ENCODE measurements around the gene CARD8.

Gene CARD8

GRCh38 chr19:48239582-48240141 lies 16.1 kb downstream of the CARD8 start:
- no peak for TF ChIP-seq GATA2 (IDR thresholded peaks at IDR 0.05; ENCODE audit: low read depth, low read length)
- TF ChIP-seq GATA3 (IDR thresholded peaks at IDR 0.05; ENCODE audit: low read depth, low read length) = no peak

GRCh38 chr19:48239120-48239519 lies 16.6 kb downstream of the CARD8 start:
- no peak for TF ChIP-seq GATA2 (IDR thresholded peaks at IDR 0.05; ENCODE audit: low read depth, low read length)

GRCh38 chr19:48237057-48237456 lies 18.7 kb downstream of the CARD8 start:
- TF ChIP-seq GATA3 (IDR thresholded peaks at IDR 0.05; ENCODE audit: low read depth, low read length) = no peak
- TF ChIP-seq GATA2 (IDR thresholded peaks at IDR 0.05; ENCODE audit: low read depth, low read length) = no peak

GRCh38 chr19:48230555-48231129 lies 25.1 kb downstream of the CARD8 start:
- TF ChIP-seq GATA2 (IDR thresholded peaks at IDR 0.05; ENCODE audit: low read depth, low read length) = no peak
- no peak for TF ChIP-seq GATA3 (IDR thresholded peaks at IDR 0.05; ENCODE audit: low read depth, low read length)

DNA sequence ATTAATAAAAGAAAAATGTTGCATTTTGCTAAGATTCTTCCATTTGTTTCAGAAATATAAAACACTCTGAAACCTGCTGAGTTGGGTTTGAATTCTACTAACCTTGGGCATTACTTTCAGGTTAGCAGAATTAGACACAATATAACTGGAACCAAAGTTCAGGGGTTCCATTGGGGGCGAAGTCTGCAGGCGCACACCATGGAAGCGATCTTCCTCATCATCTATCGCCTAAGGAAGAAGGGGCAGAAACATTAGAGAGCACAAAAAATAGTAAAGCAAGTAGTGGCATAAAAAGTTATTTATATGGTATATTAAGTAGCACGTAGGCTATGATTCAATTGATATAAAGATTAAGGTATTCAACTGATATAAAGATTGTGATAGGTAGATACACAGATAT lies 34.1 kb downstream of the CARD8 start:
- TF ChIP-seq GATA2 (IDR thresholded peaks at IDR 0.05; ENCODE audit: low read depth, low read length) (no peak), GATA3 (IDR thresholded peaks at IDR 0.05; ENCODE audit: low read depth, low read length) (no peak)

DNA sequence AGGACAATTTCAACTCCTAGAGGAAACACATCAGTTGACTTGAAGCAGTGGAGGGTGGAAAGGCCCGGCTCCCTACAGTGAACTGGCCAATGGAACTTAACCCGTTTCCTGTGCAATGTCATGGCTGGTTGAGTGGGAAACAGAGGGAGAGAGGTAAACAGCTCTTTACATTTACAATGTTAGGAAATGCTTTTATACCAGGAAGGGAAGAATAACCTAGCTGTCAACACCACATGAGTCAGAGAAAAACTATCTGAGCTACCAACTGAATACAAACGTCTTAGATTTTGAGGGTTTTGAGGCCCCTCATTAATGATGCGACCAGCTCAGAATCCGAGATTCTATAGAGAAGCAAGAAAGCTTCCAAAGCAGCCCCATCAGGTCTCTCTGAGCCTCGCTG lies 36.7 kb downstream of the CARD8 start:
- no peak for TF ChIP-seq GATA2 (IDR thresholded peaks at IDR 0.05; ENCODE audit: low read depth, low read length)
- no peak for TF ChIP-seq GATA3 (IDR thresholded peaks at IDR 0.05; ENCODE audit: low read depth, low read length)

DNA sequence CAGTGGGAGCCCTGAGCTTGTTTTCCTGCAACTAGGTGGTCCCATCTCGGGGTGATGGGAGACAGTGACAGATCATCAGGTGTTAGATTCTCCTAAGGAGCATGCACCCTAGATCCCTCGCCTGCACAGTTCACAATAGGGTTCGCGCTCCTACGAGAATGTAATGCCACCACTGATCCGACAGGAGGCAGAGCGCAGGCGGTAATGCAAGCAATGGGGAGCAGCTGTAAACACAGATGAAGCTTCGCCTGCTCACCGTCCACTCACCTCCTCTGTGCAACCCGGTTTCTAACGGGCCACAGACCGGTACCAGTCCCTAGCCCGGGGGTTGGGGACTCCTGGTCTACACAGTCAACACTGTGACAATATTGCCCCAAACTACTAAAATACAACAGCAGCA lies 38.8 kb downstream of the CARD8 start:
- TF ChIP-seq GATA3 (IDR thresholded peaks at IDR 0.05; ENCODE audit: low read depth, low read length) (no peak), GATA2 (IDR thresholded peaks at IDR 0.05; ENCODE audit: low read depth, low read length) (no peak)

GRCh38 chr19:48213959-48214358 lies 41.8 kb downstream of the CARD8 start:
- TF ChIP-seq GATA3 (IDR thresholded peaks at IDR 0.05; ENCODE audit: low read depth, low read length) (no peak), GATA2 (IDR thresholded peaks at IDR 0.05; ENCODE audit: low read depth, low read length) (no peak)

GRCh38 chr19:48210005-48210404 lies 45.7 kb downstream of the CARD8 start:
- TF ChIP-seq GATA3 (IDR thresholded peaks at IDR 0.05; ENCODE audit: low read depth, low read length) (no peak), GATA2 (IDR thresholded peaks at IDR 0.05; ENCODE audit: low read depth, low read length) (no peak)

DNA sequence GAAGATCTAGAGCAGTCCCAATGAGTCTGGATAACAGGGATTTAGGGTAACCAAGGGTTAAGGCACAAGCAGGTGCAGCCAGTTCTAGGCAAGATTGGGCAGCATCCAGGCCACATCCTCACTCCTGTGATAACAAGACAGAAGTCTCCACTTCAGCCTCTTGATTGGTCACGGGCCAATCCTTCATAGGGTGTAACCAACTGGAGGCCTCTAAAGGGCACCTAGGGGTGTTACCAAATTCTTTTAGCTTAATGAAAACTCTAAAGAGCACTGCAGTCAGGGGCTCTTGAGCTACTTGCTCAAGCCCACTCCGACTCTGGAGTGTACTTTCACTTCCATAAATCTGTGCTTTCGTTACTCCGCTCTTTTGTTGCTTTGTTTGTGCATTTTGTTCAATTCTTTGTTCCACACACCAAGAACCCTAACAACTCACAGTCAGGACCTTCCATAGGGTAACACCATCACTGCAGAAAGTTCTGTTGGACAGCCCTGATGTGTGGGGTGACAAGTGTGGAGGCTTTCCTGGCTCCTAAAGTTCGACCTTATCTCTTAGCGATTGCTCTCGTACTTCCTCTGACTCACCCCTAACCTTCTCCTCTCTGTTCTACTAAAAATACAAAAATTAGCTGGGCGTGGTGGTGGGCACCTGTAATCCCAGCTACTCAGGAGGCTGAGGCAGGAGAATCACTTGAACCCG lies 49.2 kb downstream of the CARD8 start:
- TF ChIP-seq GATA2 (IDR thresholded peaks at IDR 0.05; ENCODE audit: low read depth, low read length) (no peak), GATA3 (IDR thresholded peaks at IDR 0.05; ENCODE audit: low read depth, low read length) (no peak)

- TF ChIP-seq GATA3 (IDR thresholded peaks at IDR 0.05; ENCODE audit: low read depth, low read length) (no peak), GATA2 (IDR thresholded peaks at IDR 0.05; ENCODE audit: low read depth, low read length) (no peak)
These were observed 51.7 kb downstream of the CARD8 start for GRCh38 chr19:48203794-48204628.

DNA sequence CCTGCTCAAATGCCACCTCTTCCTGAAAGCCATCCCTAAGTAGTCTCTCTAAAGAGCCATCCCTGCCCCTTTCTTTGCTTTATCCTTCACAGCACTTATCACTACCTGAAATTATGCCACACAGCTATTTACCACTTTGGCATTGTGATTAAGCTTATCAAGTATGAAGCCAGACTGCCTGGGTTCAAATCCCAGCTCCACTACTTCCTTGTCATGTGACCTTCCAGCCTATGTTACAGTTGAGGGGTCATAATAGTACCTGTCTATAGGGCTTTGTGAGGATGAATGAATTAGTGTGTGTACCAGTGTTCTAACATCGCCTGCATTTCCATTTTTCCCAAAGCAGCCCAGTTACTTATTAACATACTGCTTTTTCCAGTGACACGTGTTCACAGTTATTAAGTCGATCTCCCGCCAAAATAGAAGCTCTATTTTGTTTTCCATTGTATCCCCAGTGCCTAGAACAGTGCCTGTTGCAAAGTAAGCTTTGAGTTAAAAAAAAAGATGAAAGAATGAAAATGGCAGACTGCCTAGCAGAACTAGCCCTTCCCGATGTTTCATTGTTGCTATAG lies 52.4 kb downstream of the CARD8 start:
- TF ChIP-seq GATA3 (IDR thresholded peaks at IDR 0.05; ENCODE audit: low read depth, low read length) (no peak), GATA2 (IDR thresholded peaks at IDR 0.05; ENCODE audit: low read depth, low read length) (no peak)

DNA sequence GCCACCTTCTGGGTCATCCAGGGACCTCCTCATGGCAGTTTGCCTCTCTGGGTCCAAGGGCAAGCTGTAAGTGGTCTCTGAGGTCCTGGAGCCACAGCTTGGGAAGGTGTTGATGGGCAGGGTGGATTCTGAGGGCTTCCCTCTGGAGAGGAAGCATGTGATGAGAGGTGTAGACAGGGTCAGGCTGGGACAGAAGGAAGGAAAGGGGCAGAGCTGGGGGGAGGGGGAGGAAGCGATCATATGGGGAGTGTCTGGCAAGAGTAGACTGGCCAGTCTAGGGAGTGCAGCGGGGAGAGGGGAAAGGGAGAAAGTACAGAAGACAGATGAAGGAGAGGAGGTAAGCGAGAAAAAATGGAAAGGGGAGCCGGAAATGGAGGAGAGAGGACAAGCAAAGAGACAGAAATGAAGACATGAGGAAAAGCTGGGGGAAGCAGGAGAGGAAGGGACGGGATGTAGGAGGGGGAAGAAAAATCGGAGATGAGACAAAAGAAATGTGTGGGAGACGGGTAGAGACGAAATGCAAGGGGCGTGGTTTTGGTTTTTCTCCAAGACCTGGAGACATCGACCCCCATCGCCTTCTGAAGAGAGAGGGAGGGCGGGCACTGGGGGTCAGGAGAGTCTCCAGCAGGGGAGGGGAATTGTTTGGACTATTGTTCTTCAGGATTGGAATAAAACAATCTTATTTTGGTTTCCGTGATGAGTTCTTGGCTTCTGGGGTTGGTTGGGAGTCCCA lies 58.6 kb downstream of the CARD8 start:
- TF ChIP-seq GATA3 (IDR thresholded peaks at IDR 0.05; ENCODE audit: low read depth, low read length) (no peak), GATA2 (IDR thresholded peaks at IDR 0.05; ENCODE audit: low read depth, low read length) (no peak)

Measured in SH-SY5Y (cell line).